IMR-90 (cell line): ENCODE results near the gene ASTN2. TPM values are rescaled to one million over a fixed set of nuclear protein-coding genes. Genes with fewer than 3 reads are reported as not detected.
A peak's percentile ranks its signal among the peaks of the same experiment; 100 is the strongest.

ENCODE experiments used
- ATAC-seq: fragments of 200-7000 bp; cut with Tn5 transposase; 2 replicates; pipeline ENCODE4 v1.9.1; 2020; ENCODE audit warnings: low read depth, mild to moderate bottlenecking, moderate library complexity
- BruUV-seq: library from RNA; stranded (reverse); fragments of 400-500 nt; replicated peaks from 2 replicates; lab custom pipeline; 2021; lab: Mats Ljungman, UMichigan
- CTCF ChIA-PET: fragments of 300-600 bp; formaldehyde crosslinking; extraction: SDS; loops from one replicate; lab custom pipeline; 2021; ENCODE audit warnings: antibody characterized with exemption; lab: Yijun Ruan, JAX
- POLR2A ChIA-PET: fragments of 300-600 bp; sonication (Branson Sonifier 250); formaldehyde crosslinking; loops from one replicate; lab custom pipeline; 2022; ENCODE audit warnings: antibody characterized with exemption; ENCODE audit not compliant: unreplicated experiment; lab: Charles Lee
- DNase-seq: peaks from one replicate; pipeline ENCODE4 v3.0.0; 2013
- H2AFZ ChIP-seq: replicated peaks from 2 replicates; pipeline ENCODE3; 2013; ENCODE audit warnings: low read length, mild to moderate bottlenecking; ENCODE audit not compliant: poor library complexity
- H2AK5ac ChIP-seq: 2 replicates; pipeline ENCODE4 v1.6.1; 2013; ENCODE audit warnings: low read depth, low read length, inconsistent platforms
- H2AK9ac ChIP-seq: replicated peaks from 2 replicates; pipeline ENCODE3; 2013; ENCODE audit warnings: mild to moderate bottlenecking, low read depth, low read length, moderate library complexity; ENCODE audit not compliant: poor library complexity
- H2BK120ac ChIP-seq: 2 replicates; pipeline ENCODE4 v1.6.1; 2013; ENCODE audit warnings: low read depth, low read length, inconsistent platforms
- H2BK15ac ChIP-seq: 3 replicates; pipeline ENCODE4 v1.6.1; 2013; ENCODE audit warnings: low read depth, low read length, inconsistent platforms
- H2BK20ac ChIP-seq: 2 replicates; pipeline ENCODE4 v1.6.1; 2013; ENCODE audit warnings: low read depth, mild to moderate bottlenecking, inconsistent platforms, low read length, moderate library complexity
- H2BK5ac ChIP-seq: 2 replicates; pipeline ENCODE4 v1.6.1; 2013; ENCODE audit warnings: mild to moderate bottlenecking, low read depth, low read length, inconsistent platforms; ENCODE audit not compliant: poor library complexity, severe bottlenecking
- H3K14ac ChIP-seq: replicated peaks from 2 replicates; pipeline ENCODE4 v1.6.1; 2013; ENCODE audit warnings: low read depth, low read length, inconsistent platforms
- H3K18ac ChIP-seq: 2 replicates; pipeline ENCODE4 v1.6.1; 2013; ENCODE audit warnings: low read depth, low read length, control low read depth
- H3K23ac ChIP-seq: 2 replicates; pipeline ENCODE4 v1.6.1; 2013; ENCODE audit warnings: low read depth, low read length, inconsistent platforms
- H3K27ac ChIP-seq: 2 replicates; pipeline ENCODE4 v1.5.1; 2013; ENCODE audit warnings: mild to moderate bottlenecking, control low read depth, low read length; ENCODE audit not compliant: insufficient read depth
- H3K27me3 ChIP-seq: 2 replicates; pipeline ENCODE4 v1.6.1; 2013; ENCODE audit warnings: low read length; ENCODE audit not compliant: control insufficient read depth, insufficient read depth
- H3K36me3 ChIP-seq: 2 replicates; pipeline ENCODE4 v1.6.1; 2013; ENCODE audit warnings: low read length, mixed read lengths; ENCODE audit not compliant: control insufficient read depth, insufficient read depth
- H3K4ac ChIP-seq: 2 replicates; pipeline ENCODE4 v1.6.1; 2013; ENCODE audit warnings: low read depth, low read length, inconsistent platforms
- H3K4me1 ChIP-seq: 2 replicates; pipeline ENCODE4 v1.6.1; 2013; ENCODE audit warnings: low read length, mixed read lengths; ENCODE audit not compliant: control insufficient read depth, insufficient read depth
- H3K4me2 ChIP-seq: 2 replicates; pipeline ENCODE4 v1.6.1; 2013; ENCODE audit warnings: low read depth, mild to moderate bottlenecking, control low read depth, low read length, moderate library complexity
- H3K4me3 ChIP-seq: 2 replicates; pipeline ENCODE4 v1.5.1; 2013; ENCODE audit warnings: low read depth, mild to moderate bottlenecking, control low read depth, low read length, moderate library complexity; ENCODE audit not compliant: insufficient read depth
- H3K56ac ChIP-seq: 2 replicates; pipeline ENCODE4 v1.6.1; 2013; ENCODE audit warnings: low read length, inconsistent platforms; ENCODE audit not compliant: insufficient read depth; ENCODE audit errors: extremely low read depth
- H3K79me1 ChIP-seq, 2 experiments: 2 replicates each; pipeline ENCODE4 v1.6.1; 2013; ENCODE audit warnings: low read length in 2 of 2, inconsistent platforms in 1 of 2, low read depth in 1 of 2
- H3K9ac ChIP-seq: 2 replicates; pipeline ENCODE4 v1.6.1; 2013; ENCODE audit warnings: low read depth, low read length, control low read depth
- H3K9me1 ChIP-seq: 2 replicates; pipeline ENCODE4 v1.6.1; 2013; ENCODE audit warnings: low read length, inconsistent platforms; ENCODE audit not compliant: insufficient read depth
- H3K9me3 ChIP-seq: 2 replicates; pipeline ENCODE4 v1.6.1; 2013; ENCODE audit warnings: low read length; ENCODE audit not compliant: control insufficient read depth, insufficient read depth
- H4K20me1 ChIP-seq: 2 replicates; pipeline ENCODE4 v1.6.1; 2013; ENCODE audit warnings: low read length, inconsistent platforms; ENCODE audit not compliant: insufficient read depth
- H4K5ac ChIP-seq: 2 replicates; pipeline ENCODE4 v1.6.1; 2013; ENCODE audit warnings: mild to moderate bottlenecking, low read depth, low read length, control low read depth
- H4K8ac ChIP-seq, 2 experiments: 2 replicates each; pipeline ENCODE4 v1.6.1; 2013; ENCODE audit warnings: low read depth in 2 of 2, low read length in 2 of 2, control low read depth in 1 of 2, inconsistent platforms in 1 of 2
- H4K91ac ChIP-seq: 2 replicates; pipeline ENCODE4 v1.6.1; 2013; ENCODE audit warnings: low read depth, low read length, inconsistent platforms; ENCODE audit not compliant: insufficient read depth
- BHLHE40 ChIP-seq: fragments of 150-350 bp; IDR thresholded peaks from 2 replicates; pipeline ENCODE4 v1.6.1; 2016; ENCODE audit warnings: mild to moderate bottlenecking, low read depth, low read length
- CEBPB ChIP-seq: IDR thresholded peaks from 2 replicates; pipeline ENCODE4 v1.6.1; 2012; ENCODE audit warnings: low read depth, low read length, improper control_type of control experiment
- CHD1 ChIP-seq: IDR thresholded peaks from 2 replicates; pipeline ENCODE4 v1.6.1; 2012; ENCODE audit warnings: low read depth, low read length, improper control_type of control experiment
- CTCF ChIP-seq: conservative IDR thresholded peaks from 2 replicates; pipeline ENCODE4 v1.5.1; 2012; ENCODE audit warnings: mild to moderate bottlenecking, low read depth, low read length, improper control_type of control experiment
- ELK1 ChIP-seq: fragments of 150-350 bp; IDR thresholded peaks from 2 replicates; pipeline ENCODE4 v1.6.1; 2016; ENCODE audit warnings: low read depth, mild to moderate bottlenecking, low read length, moderate library complexity, borderline replicate concordance
- FOS ChIP-seq: fragments of 150-350 bp; IDR thresholded peaks from 2 replicates; pipeline ENCODE4 v1.6.1; 2016; ENCODE audit warnings: low read depth, low read length
- MAFK ChIP-seq: IDR thresholded peaks from 2 replicates; pipeline ENCODE4 v1.6.1; 2012; ENCODE audit warnings: low read depth, low read length, improper control_type of control experiment
- MAZ ChIP-seq: IDR thresholded peaks from 2 replicates; pipeline ENCODE4 v1.6.1; 2012; ENCODE audit warnings: low read depth, mild to moderate bottlenecking, low read length, improper control_type of control experiment, moderate library complexity, borderline replicate concordance
- MXI1 ChIP-seq: IDR thresholded peaks from 2 replicates; pipeline ENCODE4 v1.6.1; 2012; ENCODE audit warnings: low read depth, mild to moderate bottlenecking, low read length, moderate library complexity, borderline replicate concordance
- NFE2L2 ChIP-seq: fragments of 150-350 bp; IDR thresholded peaks from 2 replicates; pipeline ENCODE4 v1.6.1; 2016; ENCODE audit warnings: low read depth, mild to moderate bottlenecking, low read length
- POLR2A ChIP-seq: IDR thresholded peaks from 2 replicates; pipeline ENCODE4 v1.6.1; 2012; ENCODE audit warnings: mild to moderate bottlenecking, low read depth, low read length
- RAD21 ChIP-seq: IDR thresholded peaks from 2 replicates; pipeline ENCODE4 v1.6.1; 2012; ENCODE audit warnings: low read length, improper control_type of control experiment
- RCOR1 ChIP-seq: IDR thresholded peaks from 2 replicates; pipeline ENCODE4 v1.6.1; 2012; ENCODE audit warnings: mild to moderate bottlenecking, low read length, improper control_type of control experiment; ENCODE audit not compliant: insufficient replicate concordance
- RFX5 ChIP-seq: IDR thresholded peaks from 2 replicates; pipeline ENCODE4 v1.8.0; 2012; ENCODE audit warnings: low read depth, mild to moderate bottlenecking, low read length, moderate library complexity
- SMC3 ChIP-seq: fragments of 150-350 bp; IDR thresholded peaks from 2 replicates; pipeline ENCODE4 v1.6.1; 2016; ENCODE audit warnings: low read depth, mild to moderate bottlenecking, antibody characterized with exemption, low read length, moderate library complexity
- USF2 ChIP-seq: fragments of 150-350 bp; IDR thresholded peaks from 2 replicates; pipeline ENCODE4 v1.6.1; 2017; ENCODE audit warnings: mild to moderate bottlenecking, antibody characterized with exemption, low read length, low read depth
- WGBS, 2 experiments: methylation state at CpG; one replicate each; pipeline versions ENCODE4 v1.1.5 to v1.1.7; 2013; ENCODE audit warnings: missing lambda C conversion rate in 2 of 2; ENCODE audit not compliant: insufficient read length in 1 of 2; ENCODE audit errors: extremely low coverage in 2 of 2; 5-methylcytosine and 5-hydroxymethylcytosine counted together
- dilution Hi-C: fragments of 300-500 bp; cut with HindIII; formaldehyde crosslinking; loops from one replicate; pipeline ENCODE4 v1.14.3; 2018; ENCODE audit warnings: low sequenced_read_pairs; ENCODE audit not compliant: unreplicated experiment
- in situ Hi-C: fragments of 300-500 bp; cut with MboI; formaldehyde crosslinking; loops from 3 replicates; pipeline ENCODE4 v1.14.3; 2019; ENCODE audit warnings: low sequenced_read_pairs, inconsistent platforms, mixed read lengths
- intact Hi-C: fragments of 100-400 bp; cut with micrococcal nuclease; formaldehyde crosslinking; loops from 2 replicates; pipeline ENCODE4 v1.10.0; 2022
- polyA plus RNA-seq, 3 experiments: library from polyadenylated mRNA; depleted of rRNA; stranded (reverse); fragments of >200 nt; gene quantifications; 2 replicates each; pipeline ENCODE4 v1.2.3, GENCODE V29; 2012; ENCODE audit warnings: low replicate concordance in 1 of 3
- total RNA-seq: library from RNA; depleted of rRNA; stranded (reverse); fragments of >200 nt; gene quantifications from 2 replicates; pipeline ENCODE4 v1.2.3, GENCODE V29; 2012

Gene ASTN2
- total and polyA plus RNA-seq, 2 of the 4 experiments (the other 2 are of a cell fraction) = 3.8 to 6.8 TPM

GRCh38 chr9:117204971-117205370, 209.9 kb downstream of the ASTN2 start:
- dilution Hi-C loops (no loop called here), intact Hi-C loops (no loop called here), in situ Hi-C loops (no loop called here)
- no peak overlapping the region for H4K5ac ChIP-seq
- no peaks in the 10 kb centered on the region for H3K4me1 ChIP-seq
- H3K14ac ChIP-seq = no peak overlapping the region
- H4K91ac ChIP-seq = no peak overlapping the region
- TF ChIP-seq MAZ = no peak
- TF ChIP-seq BHLHE40 = no peak
- TF ChIP-seq MAFK = no peak
- TF ChIP-seq USF2 = no peak
- no peak for TF ChIP-seq FOS
- TF ChIP-seq CTCF = no peak
- TF ChIP-seq RFX5 = no peak
- TF ChIP-seq POLR2A = no peak
- TF ChIP-seq SMC3 = no peak
- no peak for TF ChIP-seq CEBPB
- TF ChIP-seq MXI1 = no peak
- TF ChIP-seq RAD21 = no peak
- TF ChIP-seq NFE2L2 = no peak
- no peak for TF ChIP-seq RCOR1
- TF ChIP-seq CHD1 = no peak
- no peak for TF ChIP-seq ELK1
- no peak overlapping the region for H2BK15ac ChIP-seq
- DNase-seq (peak; percentile 5), ATAC-seq (no peak; the same call in 1 of the 2 replicates)
- no peaks in the 10 kb centered on the region for H3K27me3 ChIP-seq
- no peak overlapping the region for H3K56ac ChIP-seq
- H2BK120ac ChIP-seq = no peak overlapping the region
- no CpG with 5 or more reads among the region's 1 CpG for WGBS, 2 experiments
- H3K79me1 ChIP-seq = no peaks in the 10 kb centered on the region
- no peaks in the 10 kb centered on the region for H3K36me3 ChIP-seq
- no peak overlapping the region for H2BK20ac ChIP-seq
- H2AFZ ChIP-seq = no peak overlapping the region
- no peaks in the 10 kb centered on the region for H4K20me1 ChIP-seq
- H3K4ac ChIP-seq = no peak overlapping the region
- CTCF ChIA-PET = no interaction called here
- POLR2A ChIA-PET = no interaction called here
- BruUV-seq = no TSS peak
- H3K18ac ChIP-seq = no peak overlapping the region
- no peak overlapping the region for H4K8ac ChIP-seq
- no peak overlapping the region for H2AK5ac ChIP-seq
- H3K9me1 ChIP-seq = no peaks in the 10 kb centered on the region
- H3K23ac ChIP-seq = no peak overlapping the region
- H3K9me3 ChIP-seq = peaks cover 10% of the 10 kb centered on the region
- H2BK5ac ChIP-seq = no peak overlapping the region
- H3K4me3 ChIP-seq = no peak overlapping the region
- no peak overlapping the region for H3K9ac ChIP-seq
- no peak overlapping the region for H3K27ac ChIP-seq
- H3K4me2 ChIP-seq = no peak overlapping the region
- no peak overlapping the region for H2AK9ac ChIP-seq
